ENCODE measurements around the gene FHL3. TPM values are rescaled to one million over a fixed set of nuclear protein-coding genes. Genes with fewer than 3 reads are reported as not detected.

Gene FHL3
- total RNA-seq, 1 donor from 2014 or later = 22.4 TPM

GRCh38 chr1:37949524-37950152 lies 55.7 kb downstream of the FHL3 start:
- H3K27ac ChIP-seq = no peak overlapping the region
- no peaks in the 10 kb centered on the region for H3K27me3 ChIP-seq
- ATAC-seq (no peak), DNase-seq (peak; percentile 46)
- H3K4me1 ChIP-seq = peaks cover 16% of the 10 kb centered on the region
- H3K36me3 ChIP-seq = no peaks in the 10 kb centered on the region
- H3K9me3 ChIP-seq = no peaks in the 10 kb centered on the region
- intact Hi-C loops (cut with DNase I) = no loop called here
- TF ChIP-seq, protein P1, sequence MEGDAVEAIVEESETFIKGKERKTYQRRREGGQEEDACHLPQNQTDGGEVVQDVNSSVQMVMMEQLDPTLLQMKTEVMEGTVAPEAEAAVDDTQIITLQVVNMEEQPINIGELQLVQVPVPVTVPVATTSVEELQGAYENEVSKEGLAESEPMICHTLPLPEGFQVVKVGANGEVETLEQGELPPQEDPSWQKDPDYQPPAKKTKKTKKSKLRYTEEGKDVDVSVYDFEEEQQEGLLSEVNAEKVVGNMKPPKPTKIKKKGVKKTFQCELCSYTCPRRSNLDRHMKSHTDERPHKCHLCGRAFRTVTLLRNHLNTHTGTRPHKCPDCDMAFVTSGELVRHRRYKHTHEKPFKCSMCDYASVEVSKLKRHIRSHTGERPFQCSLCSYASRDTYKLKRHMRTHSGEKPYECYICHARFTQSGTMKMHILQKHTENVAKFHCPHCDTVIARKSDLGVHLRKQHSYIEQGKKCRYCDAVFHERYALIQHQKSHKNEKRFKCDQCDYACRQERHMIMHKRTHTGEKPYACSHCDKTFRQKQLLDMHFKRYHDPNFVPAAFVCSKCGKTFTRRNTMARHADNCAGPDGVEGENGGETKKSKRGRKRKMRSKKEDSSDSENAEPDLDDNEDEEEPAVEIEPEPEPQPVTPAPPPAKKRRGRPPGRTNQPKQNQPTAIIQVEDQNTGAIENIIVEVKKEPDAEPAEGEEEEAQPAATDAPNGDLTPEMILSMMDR (IDR thresholded peaks at IDR 0.05) = no peak
- H3K4me3 ChIP-seq = no peak overlapping the region

DNA sequence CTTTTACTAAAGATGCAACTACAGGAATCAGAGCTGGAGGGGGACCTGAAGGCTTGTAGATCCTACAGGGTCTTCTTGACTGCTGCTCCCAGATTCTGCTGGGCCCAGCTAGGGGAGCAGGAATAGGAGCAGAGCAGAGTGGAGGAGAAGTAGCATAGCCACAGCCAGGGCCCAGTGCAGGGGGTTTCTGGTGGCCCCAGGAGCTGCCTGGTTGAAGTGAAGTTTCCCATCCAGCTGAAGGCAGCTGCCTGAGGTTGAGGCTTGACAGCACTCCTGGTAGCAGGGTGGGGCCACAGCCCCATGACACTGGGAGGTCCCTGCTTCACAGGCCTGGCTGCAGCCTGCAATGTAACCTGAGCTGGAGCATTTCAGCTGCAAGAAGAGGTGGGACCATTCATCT lies 56.5 kb downstream of the FHL3 start:
- Histone ChIP-seq H3K4me3 (no peak overlapping the region), H3K4me1 (peaks cover 16% of the 10 kb centered on the region), H3K27me3 (no peaks in the 10 kb centered on the region), H3K27ac (no peak overlapping the region), H3K9me3 (no peaks in the 10 kb centered on the region), H3K36me3 (peaks cover 6% of the 10 kb centered on the region)
- DNase-seq (peak; percentile 36), ATAC-seq (no peak)
- TF ChIP-seq, protein P1 (IDR thresholded peaks at IDR 0.05) = no peak
- intact Hi-C loops (cut with DNase I) = no loop called here

DNA sequence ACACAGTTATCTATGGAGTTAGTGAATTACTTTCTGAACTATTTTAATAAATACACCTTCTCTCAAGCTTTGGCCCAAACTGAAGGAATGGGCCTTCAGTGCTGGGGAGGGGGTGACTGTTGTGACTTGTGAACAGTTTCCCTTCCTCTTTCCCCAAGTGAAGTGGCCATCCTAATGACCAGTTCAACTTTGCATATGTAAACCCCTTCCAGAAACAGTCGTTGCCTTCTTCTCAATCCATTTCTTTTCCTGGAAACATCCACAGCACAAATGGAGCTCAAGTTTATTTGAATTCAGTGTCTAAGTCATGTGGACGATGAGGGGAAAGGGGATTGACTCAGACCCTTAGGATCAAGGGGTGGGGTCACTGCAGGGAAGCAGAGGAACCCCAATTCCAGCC lies 57.1 kb downstream of the FHL3 start:
- intact Hi-C loops (cut with DNase I) = no loop called here
- Histone ChIP-seq H3K36me3 (peaks cover 12% of the 10 kb centered on the region), H3K4me3 (no peak overlapping the region), H3K9me3 (no peaks in the 10 kb centered on the region), H3K4me1 (peaks cover 16% of the 10 kb centered on the region), H3K27me3 (no peaks in the 10 kb centered on the region), H3K27ac (no peak overlapping the region)
- DNase-seq = no peak
- no peak for ATAC-seq
- TF ChIP-seq, protein P1 (IDR thresholded peaks at IDR 0.05) = no peak

DNA sequence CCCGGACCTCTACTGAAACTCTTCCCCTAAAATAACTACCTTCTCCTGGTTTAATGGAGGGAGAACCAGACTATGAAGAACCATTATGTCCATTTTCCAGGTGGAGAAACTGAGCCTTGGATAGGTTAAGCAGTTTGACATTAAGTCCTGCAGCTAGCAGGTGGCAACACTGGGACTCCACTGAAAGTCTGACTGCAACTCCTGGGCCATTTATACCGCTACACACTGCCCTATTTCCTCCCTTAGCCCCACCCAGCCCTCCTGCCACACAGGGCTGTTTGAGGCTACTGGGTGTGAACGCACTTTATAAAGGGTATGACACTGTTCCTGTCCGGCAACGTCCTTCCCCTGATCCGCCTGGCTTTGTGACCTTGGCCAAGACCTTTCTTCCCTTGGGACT lies 58.0 kb downstream of the FHL3 start:
- Histone ChIP-seq H3K4me1 (peaks cover 16% of the 10 kb centered on the region), H3K36me3 (peaks cover 17% of the 10 kb centered on the region), H3K4me3 (peak overlapping the region; percentile 63), H3K27me3 (no peaks in the 10 kb centered on the region), H3K27ac (peak overlapping the region; percentile 83), H3K9me3 (no peaks in the 10 kb centered on the region)
- intact Hi-C loops (cut with DNase I) = no loop called here
- ATAC-seq (no peak), DNase-seq (peak; percentile 34)
- TF ChIP-seq, protein P1 (IDR thresholded peaks at IDR 0.05) = no peak

Other genes with a start within 250 kb of the FHL3 start
- gene EPHA10, start 240.4 kb downstream of the FHL3 start, total RNA-seq = 1.4 TPM
- gene MANEAL, start 211.7 kb downstream of the FHL3 start, total RNA-seq = 6.9 TPM
- gene C1orf122, start 197.7 kb downstream of the FHL3 start, total RNA-seq = 29.7 TPM
- 14.8 TPM for gene YRDC, start 197.3 kb downstream of the FHL3 start, total RNA-seq
- gene MTF1, start 145.9 kb downstream of the FHL3 start, total RNA-seq = 26.3 TPM
- gene INPP5B, start 58.5 kb downstream of the FHL3 start, total RNA-seq = 44.8 TPM
- 48.7 TPM for gene SF3A3, start 15.5 kb downstream of the FHL3 start, total RNA-seq
- gene UTP11, start 7.2 kb upstream of the FHL3 start, total RNA-seq = 29.1 TPM
- gene POU3F1, start 41.3 kb upstream of the FHL3 start, total RNA-seq = not detected

All from upper lobe of right lung (tissue), 1 donor.